ENCODE data around the gene PTPRG.

DNA sequence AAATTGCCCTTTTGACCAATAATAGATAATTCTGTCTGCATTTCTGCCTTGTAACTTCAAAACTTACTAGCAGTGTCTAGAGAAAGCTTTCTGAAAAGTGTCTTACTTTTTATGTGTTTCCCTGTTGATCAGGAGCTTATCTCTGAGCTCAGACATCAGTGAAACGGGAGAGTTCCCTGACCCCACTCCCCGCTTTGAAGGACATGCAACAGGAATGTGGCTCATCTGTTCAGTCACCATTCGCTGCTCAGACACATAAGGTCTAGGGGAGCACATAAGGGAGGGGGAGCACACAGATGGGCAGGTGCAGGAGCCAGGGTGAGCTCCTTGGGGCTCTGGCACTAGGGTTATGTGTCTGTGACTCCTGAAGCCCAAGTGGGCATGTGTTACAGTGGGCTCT lies 607.0 kb downstream of the PTPRG start:
- TF ChIP-seq, protein P1, sequence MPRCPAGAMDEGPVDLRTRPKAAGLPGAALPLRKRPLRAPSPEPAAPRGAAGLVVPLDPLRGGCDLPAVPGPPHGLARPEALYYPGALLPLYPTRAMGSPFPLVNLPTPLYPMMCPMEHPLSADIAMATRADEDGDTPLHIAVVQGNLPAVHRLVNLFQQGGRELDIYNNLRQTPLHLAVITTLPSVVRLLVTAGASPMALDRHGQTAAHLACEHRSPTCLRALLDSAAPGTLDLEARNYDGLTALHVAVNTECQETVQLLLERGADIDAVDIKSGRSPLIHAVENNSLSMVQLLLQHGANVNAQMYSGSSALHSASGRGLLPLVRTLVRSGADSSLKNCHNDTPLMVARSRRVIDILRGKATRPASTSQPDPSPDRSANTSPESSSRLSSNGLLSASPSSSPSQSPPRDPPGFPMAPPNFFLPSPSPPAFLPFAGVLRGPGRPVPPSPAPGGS (CRISPR knock-in tag; IDR thresholded peaks at IDR 0.05) = no peak
- TF ChIP-seq RAD21 (CRISPR knock-in tag; IDR thresholded peaks at IDR 0.05) (no peak), FOXM1 (CRISPR knock-in tag; IDR thresholded peaks at IDR 0.05) (no peak), BHLHE40 (IDR thresholded peaks at IDR 0.05; ENCODE audit: low read length) (no peak), CTCF (CRISPR knock-in tag; IDR thresholded peaks at IDR 0.05) (no peak)

Measured in HepG2 (cell line).